NOMO-1 treated with dmso at 0.1 percent for 144 hours (cell line): ENCODE results near the gene MRPL18.
A peak's percentile ranks its signal among the peaks of the same experiment; 100 is the strongest.
"Not testable (repeated sequence)": the region's sequence is repeated elsewhere in the genome, so short reads cannot be mapped to it uniquely, and the experiment has no call there.

ENCODE experiments used
- DNase-seq: peaks from one replicate; lab custom pipeline; 2025; ENCODE audit not compliant: unreplicated experiment; lab: John Stamatoyannopoulos, UW

The MRPL18 gene

DNA sequence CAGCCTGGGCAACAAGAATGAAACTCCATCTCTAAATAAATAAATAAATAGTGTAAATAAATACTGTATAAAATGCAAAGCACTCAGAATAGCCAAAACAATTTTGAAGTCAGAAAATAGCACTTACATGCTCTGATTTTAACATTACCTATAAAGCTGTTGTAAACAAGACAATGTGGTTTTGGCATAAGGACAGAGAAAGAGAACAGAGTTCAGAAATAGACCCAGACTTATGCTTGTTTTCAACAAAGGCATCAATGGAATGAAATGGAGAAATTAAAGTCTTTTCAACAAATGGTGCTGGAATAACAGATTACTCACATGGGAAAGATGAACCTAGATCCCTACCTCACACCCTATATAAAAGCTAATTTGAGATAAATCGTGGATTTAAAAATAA, 18.1 kb upstream of the MRPL18 start:
- no peak for DNase-seq

DNA sequence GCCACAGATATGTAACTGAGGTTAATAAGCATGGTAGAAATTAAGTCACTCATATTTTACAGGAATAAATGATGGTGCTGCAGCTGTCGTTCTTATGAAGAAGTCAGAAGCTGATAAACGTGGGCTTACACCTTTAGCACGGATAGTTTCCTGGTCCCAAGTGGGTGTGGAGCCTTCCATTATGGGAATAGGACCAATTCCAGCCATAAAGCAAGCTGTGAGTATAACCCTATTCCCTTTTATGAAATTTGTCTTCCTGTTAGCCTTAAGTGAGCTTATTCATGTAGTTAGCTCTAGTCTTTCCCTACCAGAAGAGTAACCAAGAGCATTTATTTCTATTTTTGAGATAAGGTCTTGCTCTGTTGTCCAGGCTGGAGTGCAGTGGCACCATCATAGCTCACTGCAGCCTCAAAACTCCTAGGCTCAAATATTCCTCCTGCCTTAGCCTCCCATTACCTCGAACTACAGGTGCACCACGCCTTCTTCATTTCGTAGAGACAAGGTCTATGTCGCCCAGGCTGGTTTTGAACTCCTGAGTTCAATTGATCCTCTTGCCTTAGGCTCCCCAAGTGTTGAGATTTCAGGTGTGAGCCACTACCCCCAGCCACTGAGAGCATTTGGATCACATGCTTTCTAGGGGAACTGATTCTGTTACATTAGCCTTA, 12.9 kb upstream of the MRPL18 start:
- no peak for DNase-seq

DNA sequence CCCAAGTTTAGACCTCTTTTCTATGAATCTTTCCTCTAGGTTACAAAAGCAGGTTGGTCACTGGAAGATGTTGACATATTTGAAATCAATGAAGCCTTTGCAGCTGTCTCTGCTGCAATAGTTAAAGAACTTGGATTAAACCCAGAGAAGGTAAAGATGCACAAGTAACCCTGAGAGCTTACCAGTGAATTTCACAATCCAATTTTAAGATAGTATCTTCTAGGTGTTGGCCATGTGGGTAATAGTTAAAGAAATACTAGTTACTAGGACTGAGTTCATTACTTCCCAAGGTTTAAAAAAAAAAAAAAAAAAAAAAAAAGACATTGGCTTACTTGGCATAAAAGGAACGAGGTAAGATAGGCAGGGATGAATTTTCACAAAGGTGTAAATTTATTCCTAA, 12.1 kb upstream of the MRPL18 start:
- no peak for DNase-seq

DNA sequence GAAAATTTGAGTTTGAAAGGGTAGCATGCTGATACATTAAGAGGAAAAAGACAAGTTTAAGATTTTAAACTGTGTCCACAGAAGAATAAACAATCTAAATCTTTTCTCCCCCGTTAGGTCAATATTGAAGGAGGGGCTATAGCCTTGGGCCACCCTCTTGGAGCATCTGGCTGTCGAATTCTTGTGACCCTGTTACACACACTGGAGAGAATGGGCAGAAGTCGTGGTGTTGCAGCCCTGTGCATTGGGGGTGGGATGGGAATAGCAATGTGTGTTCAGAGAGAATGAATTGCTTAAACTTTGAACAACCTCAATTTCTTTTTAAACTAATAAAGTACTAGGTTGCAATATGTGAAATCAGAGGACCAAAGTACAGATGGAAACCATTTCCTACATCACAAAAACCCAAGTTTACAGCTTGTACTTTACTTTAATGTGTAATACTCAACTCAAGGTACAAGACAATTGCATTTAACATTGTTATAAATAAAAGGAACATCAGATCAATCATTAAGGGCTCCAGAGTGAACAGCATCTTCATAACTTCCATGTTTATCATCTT, 11.6 kb upstream of the MRPL18 start:
- no peak for DNase-seq

DNA sequence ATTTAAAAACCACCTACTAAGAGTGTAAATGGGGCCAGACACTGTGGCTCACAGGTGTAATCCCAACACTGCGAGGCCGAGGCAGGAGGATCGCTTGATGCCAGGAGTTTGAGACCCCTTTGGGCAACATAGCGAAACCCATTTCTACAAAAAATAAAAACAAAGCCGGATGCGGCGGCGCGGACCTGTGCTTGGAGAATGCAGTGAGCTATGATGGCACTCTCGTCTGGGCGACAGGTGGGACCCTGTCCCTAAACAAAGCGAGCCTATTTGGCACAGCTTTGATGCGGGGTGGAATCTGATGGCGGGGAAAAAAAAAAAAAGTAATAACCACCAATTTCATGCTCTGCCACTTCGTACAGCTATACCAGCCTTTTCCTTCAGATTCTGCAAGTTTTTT, 2.0 kb upstream of the MRPL18 start:
- DNase-seq = no peak

DNA sequence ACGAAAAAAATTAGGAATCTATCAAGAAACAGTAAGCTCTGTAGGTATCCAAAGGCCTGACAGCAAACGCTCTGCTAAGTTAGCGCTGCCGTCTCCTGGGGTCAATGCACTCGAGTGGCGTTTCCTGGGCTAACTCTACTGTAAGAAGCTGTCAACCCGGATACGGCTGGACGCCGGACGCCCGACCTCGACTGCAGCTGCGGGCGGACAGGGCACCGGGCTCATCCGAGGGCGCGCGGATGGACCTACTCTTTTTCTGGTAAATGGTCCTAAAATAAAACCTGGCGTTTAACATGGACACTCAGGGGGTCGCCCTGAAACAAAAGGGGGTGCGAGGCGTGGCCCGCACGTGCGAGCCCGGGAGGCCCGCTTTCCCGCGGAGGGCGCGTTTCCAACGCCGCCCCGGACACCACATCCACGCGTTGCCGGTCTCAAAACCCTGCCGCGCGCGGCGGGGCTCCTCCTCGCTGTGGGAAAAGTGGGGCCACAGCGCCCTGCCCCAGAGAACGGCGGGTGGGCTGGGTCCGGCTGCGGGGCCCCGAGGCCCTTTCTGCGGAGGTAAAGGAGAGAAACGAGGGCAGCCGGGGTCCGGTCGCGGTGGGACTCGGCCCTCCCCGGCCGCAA, 1.4 kb upstream of the MRPL18 start:
- no peak for DNase-seq

DNA sequence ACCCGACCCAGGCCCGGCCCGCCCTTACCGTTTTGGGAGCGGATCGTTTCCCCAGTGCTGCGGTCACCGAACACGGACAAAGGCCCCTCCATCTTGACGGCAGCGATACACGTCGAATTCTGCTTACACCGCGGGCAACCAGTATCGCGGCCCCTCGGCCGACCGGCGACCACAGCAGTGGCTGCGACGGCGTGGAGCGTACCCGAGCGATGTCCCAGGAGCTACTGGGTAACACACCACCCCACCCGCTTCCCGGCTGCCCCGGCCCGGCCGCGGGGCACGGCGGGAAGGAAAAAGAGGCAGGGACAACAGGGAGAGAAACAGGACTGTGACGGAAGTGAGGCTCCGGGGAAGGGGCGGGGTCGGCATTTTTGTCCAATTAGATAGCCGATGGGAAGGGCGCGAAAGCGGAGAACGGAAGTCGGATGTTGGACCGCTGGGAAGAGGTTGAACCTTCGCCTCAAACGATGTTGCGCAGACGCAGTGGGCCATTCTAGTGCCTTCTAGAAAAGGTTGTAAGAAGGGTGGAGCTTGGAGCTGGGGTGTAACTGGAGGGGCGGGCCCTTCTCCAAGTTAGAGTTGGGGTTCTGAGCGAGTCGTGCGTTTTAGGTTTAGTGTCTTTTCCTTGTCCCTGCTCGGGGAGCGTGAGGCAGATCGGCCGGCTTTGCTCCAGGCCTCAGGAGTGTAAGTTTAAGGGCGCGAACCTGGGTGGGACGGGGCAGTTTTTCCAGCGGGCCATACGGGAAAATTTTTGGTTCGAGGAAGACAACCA, 704 bp upstream of the MRPL18 start, which contains the start of gene TCP1:
Gene TCP1 (minus strand): TSS at position 226 of the 772 bp plus-strand sequence. CDS start 134 bp downstream, at position 92.
- DNase-seq = peak; percentile 99

DNA sequence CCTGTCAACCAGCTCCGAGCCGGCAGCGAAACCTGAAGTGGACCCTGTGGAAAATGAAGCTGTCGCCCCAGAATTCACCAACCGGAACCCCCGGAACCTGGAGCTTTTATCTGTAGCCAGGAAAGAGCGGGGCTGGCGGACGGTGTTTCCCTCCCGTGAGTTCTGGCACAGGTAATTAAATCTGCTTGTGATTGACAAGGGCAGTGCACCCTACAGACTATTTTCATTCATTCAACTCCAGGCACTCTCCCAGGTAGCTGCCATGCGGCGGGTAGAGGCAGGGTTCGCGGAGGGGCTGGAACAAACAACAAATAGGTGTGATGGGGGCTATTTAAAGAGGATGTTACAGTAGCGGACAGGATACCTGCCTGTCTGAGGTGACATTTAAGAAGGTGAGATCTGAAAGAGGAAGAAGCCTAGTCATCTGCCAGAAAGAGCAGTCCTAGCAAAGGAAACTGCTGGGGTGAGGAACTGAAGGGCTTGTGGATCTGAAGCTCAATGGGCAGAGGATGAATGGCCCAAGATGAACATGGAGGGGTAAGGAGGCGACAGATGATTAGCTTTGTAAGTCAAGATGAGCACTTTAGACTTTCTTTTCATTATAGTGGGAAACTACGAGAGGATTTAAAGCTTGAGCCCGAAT, 810 bp downstream of the MRPL18 start:
- peak; percentile 48 for DNase-seq

DNA sequence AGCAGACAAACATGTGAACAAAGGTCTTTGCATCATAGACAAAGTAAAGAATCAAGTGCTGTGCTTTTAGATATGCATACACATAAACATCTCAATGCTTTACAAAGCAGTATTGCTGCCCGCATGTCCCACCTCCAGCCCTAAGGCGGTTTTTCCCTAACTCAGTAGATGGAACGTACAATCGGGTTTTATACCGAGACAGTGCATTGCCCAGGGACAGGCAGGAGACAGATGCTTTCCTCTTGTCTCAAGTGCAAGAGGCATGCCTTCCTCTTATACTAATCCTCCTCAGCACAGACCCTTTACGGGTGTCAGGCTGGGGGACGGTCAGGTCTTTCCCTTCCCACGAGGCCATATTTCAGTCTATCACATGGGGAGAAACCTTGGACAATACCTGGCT, 4.7 kb downstream of the MRPL18 start:
- not testable (repeated sequence) for DNase-seq

DNA sequence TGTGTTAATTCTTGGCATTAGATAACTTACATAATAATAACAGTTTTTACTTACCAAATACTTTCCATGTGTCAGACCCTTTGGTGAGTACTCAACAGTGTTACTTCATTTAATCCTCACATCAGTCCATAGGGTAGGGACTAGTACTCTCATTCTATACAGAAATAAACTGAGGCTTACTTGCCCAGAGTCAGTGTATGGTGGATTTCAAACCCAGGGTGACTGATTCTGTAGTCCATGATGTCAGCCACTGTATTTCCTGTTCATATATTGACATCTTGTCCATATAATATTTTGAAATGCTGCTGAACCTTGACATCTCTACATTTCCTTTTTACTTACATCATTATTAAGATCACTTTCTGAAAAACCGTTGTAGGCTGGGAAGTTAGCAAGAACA, 7.3 kb downstream of the MRPL18 start:
- DNase-seq = no peak

DNA sequence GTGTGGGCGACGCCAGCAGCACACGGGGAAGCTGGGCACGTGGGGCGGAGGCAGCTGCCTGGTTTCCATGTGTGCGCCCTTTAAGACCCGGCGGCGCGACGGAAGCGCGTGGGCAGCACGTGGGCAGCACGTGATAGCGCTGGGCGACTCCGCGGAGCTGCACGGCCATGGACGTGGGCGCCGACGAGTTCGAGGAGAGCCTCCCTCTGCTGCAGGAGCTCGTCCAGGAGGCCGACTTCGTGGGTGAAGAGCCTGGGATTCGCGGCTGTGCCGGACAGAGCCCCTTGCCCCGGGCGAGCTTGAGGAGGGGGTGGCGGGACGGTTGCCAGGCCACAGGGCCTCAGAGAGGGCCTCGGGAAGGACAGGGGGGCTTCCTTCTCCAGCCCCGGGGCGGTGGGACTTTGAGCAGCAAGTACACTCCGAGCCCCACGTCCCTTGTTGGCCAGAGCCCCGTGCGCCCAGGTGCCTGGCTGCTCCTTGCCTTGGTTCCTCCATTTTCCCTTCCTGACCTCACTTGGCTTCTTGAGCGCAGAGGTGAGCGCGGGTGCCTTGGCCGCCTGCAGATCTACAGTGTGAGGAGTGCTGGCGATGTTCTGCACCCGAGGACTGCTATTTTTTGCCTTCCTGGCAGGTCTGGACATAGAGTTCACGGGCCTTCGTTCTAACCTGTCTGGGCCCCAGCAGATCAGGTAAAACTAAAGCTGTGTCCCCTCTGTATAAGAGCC, 10.0 kb downstream of the MRPL18 start, which contains the start of gene PNLDC1:
Gene PNLDC1 (plus strand): TSS at position 136 of the 725 bp plus-strand sequence. CDS start 32 bp downstream, at position 168.
- no peak for DNase-seq

DNA sequence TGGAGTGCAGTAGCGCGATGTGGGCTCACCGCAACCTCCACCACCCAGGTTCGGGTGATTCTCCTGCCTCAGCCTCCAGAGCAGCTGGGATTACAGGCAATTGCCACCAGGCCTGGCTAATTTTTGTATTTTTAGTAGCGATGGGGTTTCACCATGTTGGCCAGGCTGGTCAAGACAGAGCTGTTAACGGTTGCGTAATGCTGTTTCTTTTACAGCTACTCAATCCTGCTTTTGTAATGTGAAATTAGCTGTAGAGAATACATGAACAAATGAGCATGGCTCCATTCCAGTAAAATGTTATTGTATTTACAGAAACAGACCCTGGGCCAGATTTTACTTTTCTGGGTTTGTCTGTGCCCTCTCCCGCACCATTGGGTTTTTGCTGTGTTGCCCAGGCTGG, 11.7 kb downstream of the MRPL18 start:
- peak; percentile 16 for DNase-seq

DNA sequence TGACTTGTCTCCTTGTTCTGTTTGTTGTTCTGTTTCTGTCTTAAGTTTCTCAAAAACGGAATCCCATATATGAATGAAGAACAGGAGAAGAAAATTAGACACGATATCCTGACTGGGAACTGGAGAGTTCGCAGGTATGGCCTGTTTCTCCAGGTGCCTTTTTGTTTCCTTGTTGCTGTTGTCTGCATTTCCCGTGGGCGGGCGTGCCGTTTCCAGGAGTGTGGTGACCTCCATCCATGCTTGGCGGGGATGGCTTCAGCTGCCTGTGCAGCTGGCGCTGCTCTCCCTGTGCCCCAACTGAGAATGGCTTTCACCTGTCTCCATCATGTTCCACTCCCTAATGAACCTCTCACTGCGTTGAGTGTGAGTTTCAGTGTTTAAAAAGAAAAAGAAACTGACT, 14.2 kb downstream of the MRPL18 start:
- no peak for DNase-seq

DNA sequence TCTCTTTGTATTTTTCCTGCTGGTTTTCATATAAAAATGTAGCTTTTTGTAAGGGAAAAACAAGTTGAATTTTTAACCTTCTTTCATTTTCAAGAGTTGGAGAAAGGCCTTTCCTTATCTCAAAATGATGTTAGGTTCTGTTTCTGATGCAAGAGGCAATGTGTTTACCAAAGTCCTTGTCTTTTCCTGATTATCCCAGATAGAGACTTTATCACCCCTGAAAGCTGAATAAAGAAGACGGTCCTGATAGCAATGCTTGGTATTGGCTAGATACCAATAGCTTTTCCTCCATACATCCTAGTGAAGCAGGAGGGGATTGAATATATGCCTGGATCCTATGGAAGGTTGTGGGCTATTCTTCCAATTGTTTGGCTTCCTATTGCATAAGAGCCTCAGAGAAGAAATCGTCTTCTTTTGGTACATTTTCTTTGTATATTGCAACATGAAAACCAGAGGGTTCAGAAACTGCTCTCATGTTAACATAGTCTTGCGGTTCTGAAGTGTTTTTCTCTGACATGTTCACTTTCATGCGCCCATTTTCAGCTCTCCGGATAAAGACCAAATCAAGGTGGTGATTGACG, 15.3 kb downstream of the MRPL18 start:
- no peak for DNase-seq

DNA sequence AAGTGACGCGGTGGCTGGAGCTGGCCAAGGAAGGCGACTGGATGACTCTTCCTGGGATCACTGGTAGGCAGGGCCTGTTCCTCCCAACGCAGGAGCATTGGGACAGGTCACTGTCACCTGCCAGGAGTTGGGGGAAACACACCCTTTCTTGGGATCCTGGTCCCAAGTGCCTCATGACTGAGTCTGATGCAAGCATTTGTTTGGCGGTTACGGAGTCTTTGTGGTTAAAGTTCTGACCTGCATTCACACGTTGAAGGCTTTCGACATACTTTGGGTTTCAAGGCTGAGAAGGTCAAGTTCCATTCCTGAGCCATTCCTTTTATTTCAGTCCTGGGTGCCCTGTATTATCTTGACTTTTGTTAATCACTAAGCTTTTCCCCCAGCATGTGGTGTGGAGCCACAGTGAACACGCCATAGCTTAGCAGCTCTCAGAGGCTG, 15.8 kb downstream of the MRPL18 start:
- peak; percentile 59 for DNase-seq

DNA sequence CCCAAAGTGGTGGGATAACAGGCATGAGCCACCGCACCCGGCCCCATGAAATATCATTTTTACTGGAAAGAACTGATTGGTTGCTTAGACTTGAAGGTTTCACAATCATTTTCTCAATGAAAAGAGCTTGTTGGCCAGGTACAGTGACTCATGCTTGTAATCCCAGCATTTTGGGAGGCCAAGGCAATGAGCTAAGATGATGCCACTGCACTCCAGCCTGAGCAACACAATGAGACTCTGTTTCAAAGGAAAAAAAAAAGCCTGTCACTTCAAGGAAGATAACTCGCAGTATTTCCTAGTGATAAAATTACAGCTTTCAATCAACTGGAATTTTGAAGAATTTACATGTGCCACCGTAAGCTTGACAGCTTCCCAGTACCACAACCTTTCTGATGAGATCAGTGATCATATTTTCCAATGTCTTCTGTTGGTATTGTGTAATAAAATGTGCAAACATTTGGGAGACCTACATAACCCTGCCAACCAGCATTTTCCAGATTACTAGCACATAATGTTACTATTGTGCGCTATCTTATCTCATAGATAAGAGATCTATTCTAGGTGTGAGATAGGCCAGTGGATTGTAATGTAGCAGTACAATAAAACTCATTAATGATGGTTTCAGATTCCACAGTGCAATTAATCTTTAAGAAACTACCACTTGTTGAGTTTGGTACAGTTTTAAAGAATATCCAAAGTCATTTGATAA, 17.0 kb downstream of the MRPL18 start:
- DNase-seq = no peak

DNA sequence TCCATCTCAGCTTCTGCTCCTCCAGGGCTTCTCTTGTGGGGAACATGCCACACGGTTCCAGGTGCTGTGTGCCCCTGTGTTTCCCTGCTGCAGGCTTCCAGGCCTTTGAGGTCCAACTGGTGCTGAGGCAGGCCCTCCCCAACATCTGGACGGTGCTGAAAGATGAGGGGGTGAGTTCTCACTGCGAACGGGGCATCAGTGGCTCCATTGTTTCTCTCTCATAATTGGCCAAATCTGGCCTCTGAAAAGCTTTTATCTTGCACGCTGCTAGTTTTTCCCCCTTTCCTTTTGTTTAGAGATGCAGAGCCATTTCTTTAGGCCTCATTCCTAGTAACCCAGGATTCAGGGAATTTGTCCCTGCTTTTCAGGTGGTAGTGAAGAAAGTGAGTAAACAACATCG, 18.4 kb downstream of the MRPL18 start:
- DNase-seq = no peak

DNA sequence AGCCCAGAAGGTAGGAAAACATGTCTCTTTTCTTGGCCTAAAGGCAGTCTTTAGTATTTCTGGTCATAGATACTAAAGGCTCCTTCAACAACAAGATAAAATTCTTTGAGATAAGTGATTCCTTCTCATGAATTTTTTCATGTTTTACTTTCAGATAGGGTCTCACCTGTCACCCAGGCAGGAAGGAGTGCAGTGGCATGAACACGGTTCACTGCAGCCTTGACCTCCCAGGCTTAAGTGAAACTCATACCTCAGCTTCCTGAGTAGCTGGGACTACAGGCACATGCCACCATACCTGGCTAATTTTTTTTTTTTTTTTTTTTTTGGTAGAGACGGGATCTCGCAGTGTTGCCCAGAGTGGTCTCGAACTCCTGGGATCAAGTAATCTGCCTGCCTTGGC, 18.9 kb downstream of the MRPL18 start:
- DNase-seq = no peak

DNA sequence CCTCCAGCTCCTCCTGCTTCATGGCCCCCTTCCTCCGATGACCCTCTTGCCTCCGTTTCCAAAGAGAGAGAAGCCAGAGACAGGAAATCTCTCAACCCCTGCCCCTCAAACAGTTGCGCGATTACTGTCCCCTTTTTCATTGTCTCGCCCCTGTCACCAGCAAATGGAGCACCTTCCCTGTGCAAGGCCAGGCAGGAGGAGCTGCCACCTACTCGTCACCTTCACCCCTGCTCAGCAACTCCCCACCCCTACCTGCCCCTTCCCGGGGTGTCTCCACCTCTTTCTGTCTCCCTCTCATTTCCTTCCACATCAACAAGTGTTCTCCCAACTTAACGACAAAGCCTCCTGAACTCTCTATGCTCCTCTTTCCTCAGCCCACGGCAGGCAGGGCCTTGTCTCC, 23.5 kb downstream of the MRPL18 start:
- DNase-seq = no peak

DNA sequence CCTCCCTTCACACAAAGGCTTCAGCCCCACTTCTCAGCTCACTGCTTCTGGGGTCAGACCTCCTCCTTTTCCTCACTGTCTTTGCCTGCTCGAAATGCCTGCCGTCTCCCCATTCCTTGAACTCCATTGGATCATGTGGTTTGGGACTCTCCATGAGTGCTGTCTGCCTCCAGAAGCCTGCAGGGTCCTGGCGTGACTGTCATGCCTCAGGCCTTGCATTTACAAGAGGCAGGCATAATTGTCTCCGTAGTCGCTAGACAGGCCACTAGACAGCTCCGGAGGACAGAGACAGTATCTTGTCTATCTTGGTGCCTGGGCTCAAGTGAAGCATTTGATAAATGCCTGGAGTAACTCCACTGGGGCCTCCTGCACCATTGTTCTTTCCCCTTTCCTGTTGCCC, 25.1 kb downstream of the MRPL18 start:
- DNase-seq = no peak
